ENCODE measurements around the gene SPRYD3.
"Not testable (repeated sequence)": the region's sequence is repeated elsewhere in the genome, so short reads cannot be mapped to it uniquely, and the experiment has no call there.

The SPRYD3 gene

GRCh38 chr12:53079226-53080117, at the start of gene SPRYD3:
Gene SPRYD3 (minus strand): TSS chr12:53079390. CDS start chr12:53079333, 57 bp downstream.
- DNase-seq = peak; percentile 98

- DNase-seq = no peak
Measured at GRCh38 chr12:53127169-53127568, 48.0 kb upstream of the SPRYD3 start.

GRCh38 chr12:53124352-53124723, 45.1 kb upstream of the SPRYD3 start:
- no peak for DNase-seq

DNA sequence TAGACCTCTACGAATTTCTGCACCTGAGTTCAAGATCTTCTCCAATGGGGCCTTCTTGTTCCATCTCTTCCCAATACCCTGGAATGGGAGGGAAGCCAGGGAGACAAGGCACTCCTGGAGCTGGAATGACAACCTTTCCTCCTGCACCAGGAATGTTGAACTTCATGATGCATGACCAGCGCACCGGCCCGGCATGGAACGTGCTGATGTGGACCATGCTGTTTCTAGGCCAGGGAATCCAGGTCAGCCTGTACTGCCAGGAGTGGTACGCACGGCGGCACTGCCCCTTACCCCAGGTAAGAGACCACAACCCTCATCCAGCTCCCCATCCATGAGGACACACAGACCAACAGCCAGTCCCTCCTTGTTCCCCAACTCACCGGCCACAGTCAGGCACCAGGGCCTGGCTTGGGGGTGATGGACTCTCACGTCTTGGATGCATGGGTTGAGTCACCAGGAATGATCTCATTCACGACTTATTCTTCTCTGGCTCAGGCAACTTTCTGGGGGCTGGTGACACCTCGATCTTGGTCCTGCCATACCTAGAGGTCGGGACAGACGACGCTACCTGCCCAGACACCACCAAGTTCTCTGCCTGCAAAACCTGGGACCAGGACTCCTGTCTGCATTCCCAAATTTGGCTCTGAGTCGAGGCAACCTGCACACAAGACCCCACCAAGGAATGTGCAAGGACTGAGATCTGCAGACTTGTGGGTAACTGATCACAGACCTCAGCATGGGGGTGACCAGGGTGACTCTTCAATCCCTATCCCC, 44.6 kb upstream of the SPRYD3 start:
- DNase-seq = no peak

DNA sequence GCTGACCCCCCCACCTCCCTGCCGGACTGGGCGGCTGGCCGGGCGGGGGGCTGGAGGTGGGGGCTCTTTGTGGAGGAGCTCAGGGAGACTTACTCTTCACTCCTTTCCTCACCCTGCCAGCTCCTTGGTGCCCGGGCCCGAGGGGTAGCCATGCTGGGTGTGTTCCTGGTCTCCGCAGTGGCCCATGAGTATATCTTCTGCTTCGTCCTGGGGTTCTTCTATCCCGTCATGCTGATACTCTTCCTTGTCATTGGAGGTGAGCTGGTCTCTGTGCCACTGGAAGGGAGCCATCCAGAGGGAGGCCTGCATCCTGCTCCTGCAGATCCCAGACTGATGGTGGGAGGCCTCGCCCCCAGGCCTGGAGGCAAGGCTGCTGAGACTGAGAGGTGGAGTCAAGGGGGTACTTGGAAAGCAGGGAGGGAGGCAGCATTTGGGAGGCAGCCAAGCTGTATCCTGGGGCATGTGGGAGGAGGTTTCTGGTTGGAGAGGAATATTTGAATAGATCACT, 43.8 kb upstream of the SPRYD3 start:
- DNase-seq = no peak

DNA sequence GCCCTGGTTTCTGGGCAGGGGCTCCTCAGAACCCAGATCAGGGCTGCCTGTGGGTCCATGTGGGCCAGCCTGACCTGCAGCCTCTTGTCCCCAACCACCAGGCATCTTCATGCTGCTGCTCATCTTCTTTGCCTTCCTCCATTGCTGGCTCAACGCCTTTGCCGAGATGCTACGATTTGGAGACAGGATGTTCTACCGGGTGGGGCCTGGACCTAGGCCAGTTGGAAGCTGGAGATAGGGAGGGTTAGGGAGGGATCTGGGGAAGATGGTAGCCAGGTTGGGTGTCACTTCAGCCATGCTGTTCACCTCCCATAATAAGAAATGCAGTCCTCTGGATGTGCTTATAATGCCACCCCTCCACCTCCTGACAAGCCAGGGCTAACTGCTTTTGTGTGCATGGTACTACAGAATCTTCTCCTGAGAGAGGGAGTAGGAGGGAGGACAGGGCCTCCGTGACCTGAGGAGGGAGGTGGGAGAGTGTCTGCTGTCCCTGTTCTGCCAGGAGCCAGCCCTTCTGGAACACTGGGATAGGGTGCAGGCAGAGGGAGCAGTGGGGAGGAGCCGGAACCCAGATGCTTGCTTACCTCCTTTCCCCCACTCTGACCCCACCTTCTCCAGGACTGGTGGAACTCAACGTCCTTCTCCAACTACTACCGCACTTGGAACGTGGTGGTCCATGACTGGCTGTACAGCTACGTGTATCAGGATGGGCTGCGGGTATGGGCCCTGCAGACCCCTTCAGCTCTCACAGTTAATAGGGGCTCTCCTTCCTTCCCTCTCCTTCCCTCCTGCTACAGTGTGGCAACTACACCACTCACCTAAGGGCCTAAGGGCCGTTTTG, 41.7 kb upstream of the SPRYD3 start:
- no peak for DNase-seq

DNA sequence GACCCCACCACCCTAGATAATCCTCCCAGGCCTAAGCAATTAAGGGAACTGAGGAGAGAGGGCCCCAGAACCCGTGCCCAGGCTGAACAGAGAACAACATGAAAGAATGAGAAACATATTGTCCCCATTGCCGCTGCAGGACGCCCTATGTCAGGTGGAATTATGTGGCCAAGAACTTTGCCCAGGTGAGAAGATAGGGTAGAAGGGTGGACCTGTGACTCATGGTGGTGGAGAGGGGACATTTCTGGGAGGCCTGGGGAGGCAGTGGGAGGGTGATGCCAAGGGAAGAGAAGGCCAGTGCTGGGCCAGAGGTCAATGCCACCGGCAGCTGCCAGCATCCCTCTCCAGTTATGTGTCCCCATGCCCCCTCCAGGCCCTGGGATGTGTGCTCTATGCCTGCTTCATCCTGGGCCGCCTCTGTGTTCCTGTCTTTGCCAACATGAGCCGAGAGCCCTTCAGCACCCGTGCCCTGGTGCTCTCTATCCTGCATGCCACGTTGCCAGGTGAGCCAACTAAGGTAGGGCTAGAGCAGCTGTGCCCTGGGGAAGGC, 39.6 kb upstream of the SPRYD3 start:
- no peak for DNase-seq

GRCh38 chr12:53115891-53116648, 36.9 kb upstream of the SPRYD3 start:
- no peak for DNase-seq

DNA sequence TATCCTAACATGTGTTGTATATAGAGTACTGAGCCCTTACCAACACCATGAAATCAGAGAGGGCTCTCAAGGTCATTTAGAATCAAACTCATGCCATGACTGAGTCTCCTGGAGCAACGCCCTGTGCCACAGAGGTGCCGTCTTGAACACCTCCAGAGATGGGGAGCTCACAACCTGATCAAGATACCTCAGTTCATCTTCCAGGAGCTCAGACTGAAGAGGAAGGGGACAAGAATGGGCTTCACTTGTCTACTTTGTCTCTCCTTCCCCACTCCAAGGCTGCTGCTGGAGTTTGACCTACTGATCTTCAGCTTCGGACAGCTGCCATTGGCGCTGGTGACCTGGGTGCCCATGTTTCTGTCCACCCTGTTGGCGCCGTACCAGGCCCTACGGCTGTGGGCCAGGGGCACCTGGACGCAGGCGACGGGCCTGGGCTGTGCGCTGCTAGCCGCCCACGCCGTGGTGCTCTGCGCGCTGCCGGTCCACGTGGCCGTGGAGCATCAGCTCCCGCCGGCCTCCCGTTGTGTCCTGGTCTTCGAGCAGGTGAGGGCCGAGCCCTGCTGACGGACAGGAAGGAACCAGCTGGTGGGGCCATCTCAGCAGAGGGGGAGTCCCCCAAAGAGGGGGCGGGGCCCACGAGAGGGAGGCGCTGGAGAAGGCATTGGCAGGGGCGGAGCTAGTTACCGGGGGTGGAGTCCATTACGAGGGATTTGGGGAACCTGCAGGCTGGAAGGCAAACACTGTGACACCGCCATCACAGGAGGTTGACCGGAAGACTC, 36.1 kb upstream of the SPRYD3 start:
- no peak for DNase-seq

DNA sequence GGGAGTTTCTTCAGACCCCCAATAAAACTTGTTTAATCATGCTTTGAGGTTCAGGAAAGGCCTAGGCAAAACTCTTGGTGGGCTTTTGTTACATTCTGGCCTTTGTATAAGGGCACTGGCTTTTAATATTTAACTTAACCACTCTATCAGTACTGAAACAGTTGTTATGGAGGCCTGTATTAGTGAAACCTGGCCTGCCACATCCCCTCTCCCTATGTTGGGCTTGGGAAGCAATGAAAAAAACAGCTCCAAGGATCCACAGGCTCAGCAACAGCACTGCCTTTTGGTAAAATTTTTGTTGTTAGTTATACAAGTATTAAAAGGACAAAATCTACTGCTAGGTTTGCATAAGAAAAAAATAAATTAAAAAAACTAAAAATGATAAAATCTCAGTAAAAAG, 34.8 kb upstream of the SPRYD3 start:
- DNase-seq = no peak

GRCh38 chr12:53113136-53113705, 34.0 kb upstream of the SPRYD3 start:
- no peak for DNase-seq

GRCh38 chr12:53112431-53112830, 33.2 kb upstream of the SPRYD3 start:
- DNase-seq = not testable (repeated sequence)

GRCh38 chr12:53107122-53107521, 27.9 kb upstream of the SPRYD3 start:
- no peak for DNase-seq

DNA sequence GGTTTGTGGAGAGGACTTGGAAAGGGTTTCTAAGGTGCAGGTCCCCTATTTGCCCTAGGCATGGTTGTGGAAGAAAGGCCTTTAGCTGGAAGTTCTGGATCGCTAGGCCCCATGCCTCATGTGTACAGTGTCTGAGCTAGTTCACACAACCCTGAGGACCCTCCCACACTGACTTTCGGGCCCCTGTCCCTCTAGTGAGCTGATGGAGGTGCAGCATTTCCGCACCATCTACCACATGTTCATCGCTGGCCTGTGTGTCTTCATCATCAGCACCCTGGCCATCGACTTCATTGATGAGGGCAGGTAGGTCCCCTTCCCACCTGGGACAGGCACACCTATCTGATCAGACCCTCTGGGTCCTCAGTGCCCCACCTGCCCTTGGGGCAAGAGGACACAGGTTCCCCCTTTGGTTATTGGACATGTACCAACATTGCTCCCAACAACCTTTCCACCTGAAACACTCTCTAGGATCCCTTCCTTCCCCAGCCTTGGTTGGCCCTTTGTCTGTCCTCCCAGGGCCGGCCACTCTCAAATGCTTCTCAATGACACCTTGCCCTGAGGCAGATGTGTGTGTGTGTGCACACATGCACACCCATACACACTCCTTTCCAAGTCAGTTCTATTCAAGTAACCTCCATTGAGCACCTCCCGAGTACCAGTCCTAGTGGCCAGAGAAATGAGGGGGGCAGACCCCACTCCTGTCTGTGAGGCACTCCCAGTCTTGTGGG, 26.7 kb upstream of the SPRYD3 start:
- DNase-seq = no peak

- no peak for DNase-seq
Measured at GRCh38 chr12:53105256-53105655, 26.1 kb upstream of the SPRYD3 start.

DNA sequence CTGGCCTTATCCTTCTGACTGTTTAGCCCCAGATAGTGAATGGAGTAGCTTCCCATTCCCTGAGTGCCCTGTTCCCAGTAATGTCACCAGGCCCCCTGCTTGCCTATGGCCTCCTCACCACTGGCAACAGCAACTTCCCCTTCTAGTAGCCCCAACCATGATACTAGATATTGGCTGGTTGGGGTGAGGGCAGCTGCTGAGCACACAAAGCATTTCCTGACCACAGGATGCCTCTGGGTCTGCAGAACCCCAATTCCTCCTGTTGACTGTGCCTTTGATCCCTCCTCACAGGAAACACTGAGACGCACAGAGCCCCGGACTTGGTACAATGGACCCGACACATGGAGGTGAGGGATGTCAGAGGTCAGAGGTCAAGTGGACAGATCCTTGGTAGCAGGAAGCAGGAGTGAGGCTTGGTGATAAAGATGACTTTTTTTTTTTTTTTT, 24.7 kb upstream of the SPRYD3 start:
- peak; percentile 62 for DNase-seq

DNA sequence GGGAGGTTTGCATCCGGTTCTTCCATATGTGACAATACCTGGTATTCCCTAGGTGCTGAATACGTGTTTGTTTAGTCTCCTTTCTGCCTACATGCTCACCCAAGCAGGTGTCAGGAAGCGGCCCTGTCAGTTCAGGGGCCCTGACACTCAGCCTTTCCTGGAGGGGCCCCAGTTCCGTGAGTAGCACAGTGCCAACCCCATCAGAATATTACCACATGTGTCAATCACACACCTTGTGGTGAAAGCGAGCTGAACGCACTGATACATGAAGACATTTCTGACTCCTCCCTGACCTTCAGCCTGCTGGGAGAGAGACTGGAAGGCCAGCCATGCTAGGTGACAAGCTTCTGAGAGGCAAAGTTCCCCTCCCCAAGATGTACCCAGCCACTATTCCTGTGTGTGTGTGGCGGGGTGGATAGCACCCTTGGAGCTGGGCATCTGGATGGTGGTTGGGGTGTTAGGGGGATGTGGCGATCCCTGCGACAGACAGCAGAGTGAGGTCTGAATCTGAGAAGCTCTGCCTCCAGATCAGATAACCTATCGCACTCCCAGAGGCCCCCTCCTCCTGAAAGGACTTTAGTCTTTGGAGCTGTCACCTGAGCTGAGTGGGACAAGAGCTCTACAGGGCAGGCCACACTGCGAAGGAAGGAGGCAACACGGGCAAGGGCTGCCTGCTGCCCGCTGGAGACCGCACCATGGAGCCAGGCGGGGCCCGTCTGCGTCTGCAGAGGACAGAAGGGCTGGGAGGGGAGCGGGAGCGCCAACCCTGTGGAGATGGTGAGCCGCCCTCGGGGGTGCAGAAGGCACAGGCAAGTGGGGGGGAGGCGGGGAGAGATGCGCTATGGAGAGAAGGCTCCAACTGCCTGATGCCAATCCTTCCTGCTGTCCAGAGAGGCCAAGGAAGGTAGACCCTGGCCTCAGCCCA, 24.0 kb upstream of the SPRYD3 start, which contains the start of gene SOAT2:
Gene SOAT2 (plus strand): TSS at position 604 of the 925 bp plus-strand sequence. CDS start 92 bp downstream, at position 696.
- no peak for DNase-seq
